Measurements from ENCODE around the gene PPT1.

The PPT1 gene

DNA sequence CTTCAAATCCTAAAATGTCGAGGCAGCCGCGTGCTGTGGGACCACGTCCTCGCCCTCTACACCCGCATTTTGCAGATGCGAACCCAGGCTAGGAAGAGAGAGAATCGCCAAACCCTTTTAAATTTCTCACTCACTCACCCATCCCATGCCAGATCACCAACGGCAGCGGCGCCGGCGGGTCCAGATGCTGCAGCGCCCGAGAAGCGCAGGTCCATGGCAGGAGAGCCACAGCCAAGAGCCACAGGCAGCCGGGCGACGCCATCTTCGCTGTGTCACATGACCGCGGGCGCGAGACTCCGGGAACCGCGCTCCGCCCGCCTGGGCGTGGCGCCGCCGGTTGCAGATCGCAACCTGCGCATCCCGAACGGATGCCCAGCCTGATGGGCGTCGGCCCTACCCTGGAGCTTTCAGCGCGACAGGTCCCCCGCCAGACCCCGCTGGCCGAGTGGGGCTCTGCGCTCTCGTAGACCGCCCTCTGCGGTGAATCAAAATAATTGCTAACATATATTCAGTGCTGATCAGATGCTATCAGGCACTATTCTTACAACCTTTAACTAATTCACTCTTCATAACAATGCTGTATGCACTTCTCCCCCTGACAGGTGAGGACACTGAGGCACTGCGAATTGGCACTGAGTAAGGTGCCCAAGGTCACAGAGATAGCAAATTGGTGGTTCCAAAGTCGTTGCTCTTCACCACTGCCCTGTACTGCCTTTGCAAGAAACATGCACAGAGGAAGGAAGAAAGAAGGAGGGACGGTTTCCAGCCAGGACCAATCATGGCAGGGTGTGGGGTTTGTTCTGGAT, at the start of gene PPT1:
TSS of gene PPT1 (minus strand) at position 276 of the 806 bp plus-strand sequence. CDS start at position 262, 14 bp downstream.
- peak; percentile 47 to 73 (median 56) for DNase-seq (ENCODE audit: low read depth in 4 of 4, low spot score in 1 of 4)

DNA sequence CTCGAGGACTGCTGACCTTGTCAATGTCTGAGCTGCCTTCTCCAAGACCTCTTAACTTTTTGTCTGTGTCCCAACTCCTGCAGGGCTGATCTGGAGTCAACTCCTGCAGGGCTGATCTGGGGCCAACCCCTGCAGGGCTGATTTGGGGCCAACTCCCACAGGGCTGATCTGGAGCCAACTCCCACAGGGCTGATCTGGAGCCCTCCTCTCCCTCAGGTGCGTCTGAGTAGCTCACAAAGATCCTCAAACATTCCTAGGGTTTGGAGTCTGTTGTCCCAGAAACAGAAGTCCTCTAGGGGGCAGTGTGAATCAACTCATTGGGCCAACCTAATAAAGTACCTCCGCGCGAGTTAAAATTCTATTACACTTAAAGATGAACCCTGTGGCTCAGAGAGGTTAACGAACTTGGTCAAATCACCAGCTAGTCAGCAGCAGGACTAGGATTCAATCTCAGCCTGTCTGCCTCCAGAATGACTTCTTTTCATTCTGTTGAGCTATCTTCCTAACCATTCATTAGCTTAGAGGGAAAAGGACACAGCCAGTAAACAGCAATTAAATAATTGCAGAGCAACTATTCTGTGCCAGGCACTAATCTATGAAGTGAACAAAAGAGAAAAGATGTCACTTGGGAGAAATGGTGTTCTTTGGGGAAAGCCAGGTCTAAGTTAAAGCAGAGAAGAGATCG, 47.0 kb upstream of the PPT1 start:
- peak; percentile 25 to 37 (median 30) for DNase-seq (ENCODE audit: low read depth in 4 of 4, low spot score in 1 of 4)

DNA sequence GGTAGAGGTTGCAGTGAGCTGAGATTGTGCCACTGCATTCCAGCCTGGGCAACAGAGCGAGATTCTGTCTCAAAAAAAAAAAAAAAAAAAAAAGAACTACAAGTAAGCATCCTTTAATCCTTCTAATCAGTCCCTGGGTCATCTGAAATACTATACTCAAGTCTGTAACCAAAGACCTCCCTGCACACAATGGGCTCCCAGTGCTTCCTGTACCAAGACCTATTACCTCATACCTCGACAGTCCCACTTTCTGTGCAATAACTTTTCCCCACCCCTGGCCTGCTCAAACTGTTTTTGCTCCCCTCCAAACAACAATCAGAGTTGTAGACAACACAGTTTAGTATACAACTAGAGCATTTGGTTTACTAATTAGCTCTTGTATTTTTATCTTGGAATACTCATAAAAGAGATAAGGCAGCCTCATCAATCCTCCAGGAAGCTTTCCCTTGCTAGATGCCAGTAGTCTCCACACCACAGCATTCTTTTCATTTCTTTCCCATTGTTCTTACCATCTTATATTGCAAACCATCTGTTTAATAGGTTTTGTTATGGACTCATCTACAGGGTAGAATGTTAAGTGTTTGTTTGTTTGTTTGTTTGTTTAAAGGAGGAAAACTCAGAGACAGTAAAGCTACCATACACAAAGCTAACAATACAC, 45.0 kb upstream of the PPT1 start:
- DNase-seq (ENCODE audit: low read depth in 4 of 4, low spot score in 1 of 4) = no peak

DNA sequence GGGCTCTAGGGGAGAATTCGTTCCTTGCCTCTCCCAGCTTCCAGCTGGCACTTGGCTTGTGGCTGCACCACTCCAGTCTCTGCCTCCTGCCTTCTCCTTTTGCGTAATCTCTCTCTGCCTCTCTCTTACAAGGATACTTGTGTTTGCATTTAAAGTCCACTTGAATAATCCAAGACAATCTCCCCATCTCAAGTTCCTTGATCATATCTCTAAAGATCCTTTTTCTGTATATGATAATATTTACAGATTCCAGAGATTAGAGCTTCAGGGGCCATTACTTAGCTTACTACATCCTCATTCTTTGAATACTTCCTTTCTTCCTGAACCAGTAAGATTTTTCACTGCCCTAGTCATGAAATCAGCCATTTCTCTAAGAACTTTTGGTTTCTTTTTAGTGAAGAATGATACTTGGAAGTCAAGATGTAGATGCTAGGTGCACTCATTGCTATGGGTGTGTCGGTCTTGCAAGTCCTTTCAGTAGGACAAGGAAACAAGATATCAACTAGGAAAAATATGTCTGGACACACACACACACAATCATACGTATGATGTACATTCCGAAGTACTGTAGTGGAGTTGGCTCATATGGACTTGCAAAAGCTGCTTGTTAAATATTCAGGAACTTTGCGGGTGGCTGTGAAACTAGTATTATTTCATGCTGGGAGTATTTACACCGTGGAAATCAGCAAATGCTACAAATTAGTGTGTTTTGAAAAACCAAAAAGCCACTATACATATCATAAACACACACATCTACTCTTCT, 43.3 kb upstream of the PPT1 start:
- no peak for DNase-seq (ENCODE audit: low read depth in 4 of 4, low spot score in 1 of 4)

DNA sequence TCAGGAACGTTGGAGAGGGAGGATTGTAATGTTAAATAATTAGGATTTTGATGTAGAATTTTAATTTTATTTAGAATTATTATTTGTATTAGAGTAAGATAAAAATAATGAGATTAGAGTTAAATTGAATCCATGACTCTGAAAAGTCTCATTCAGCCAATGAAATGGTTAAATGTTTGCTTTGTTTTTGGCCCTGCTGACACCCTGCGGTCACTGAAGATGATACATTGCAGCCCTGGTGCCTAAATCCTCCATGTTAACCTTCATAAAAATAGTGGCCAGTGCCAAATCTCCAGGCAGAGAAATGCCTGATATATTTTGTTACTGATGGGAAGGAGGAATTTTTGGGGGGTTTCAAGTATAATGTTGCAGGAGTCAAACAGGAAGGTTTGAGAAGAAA, 36.8 kb upstream of the PPT1 start:
- no peak for DNase-seq (ENCODE audit: low read depth in 4 of 4, low spot score in 1 of 4)

DNA sequence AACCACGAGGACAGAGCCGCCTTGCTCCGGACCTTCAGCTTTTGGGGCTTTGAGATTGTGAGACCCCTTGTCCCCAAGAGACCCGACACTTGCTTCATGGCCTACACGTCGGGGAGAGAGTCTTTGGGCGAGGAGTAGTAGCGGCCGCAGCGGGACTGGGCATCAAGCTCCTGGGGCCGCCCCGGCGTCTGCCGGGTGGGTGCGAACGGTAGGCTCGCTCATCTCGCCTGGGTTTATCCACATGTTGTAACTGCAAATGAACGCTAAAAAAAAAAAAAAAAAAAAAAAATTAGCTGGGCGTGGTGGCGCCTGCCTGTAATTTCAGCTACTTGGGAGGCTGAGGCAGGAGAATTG, 36.2 kb upstream of the PPT1 start:
- DNase-seq (ENCODE audit: low read depth in 4 of 4, low spot score in 1 of 4) = no peak

DNA sequence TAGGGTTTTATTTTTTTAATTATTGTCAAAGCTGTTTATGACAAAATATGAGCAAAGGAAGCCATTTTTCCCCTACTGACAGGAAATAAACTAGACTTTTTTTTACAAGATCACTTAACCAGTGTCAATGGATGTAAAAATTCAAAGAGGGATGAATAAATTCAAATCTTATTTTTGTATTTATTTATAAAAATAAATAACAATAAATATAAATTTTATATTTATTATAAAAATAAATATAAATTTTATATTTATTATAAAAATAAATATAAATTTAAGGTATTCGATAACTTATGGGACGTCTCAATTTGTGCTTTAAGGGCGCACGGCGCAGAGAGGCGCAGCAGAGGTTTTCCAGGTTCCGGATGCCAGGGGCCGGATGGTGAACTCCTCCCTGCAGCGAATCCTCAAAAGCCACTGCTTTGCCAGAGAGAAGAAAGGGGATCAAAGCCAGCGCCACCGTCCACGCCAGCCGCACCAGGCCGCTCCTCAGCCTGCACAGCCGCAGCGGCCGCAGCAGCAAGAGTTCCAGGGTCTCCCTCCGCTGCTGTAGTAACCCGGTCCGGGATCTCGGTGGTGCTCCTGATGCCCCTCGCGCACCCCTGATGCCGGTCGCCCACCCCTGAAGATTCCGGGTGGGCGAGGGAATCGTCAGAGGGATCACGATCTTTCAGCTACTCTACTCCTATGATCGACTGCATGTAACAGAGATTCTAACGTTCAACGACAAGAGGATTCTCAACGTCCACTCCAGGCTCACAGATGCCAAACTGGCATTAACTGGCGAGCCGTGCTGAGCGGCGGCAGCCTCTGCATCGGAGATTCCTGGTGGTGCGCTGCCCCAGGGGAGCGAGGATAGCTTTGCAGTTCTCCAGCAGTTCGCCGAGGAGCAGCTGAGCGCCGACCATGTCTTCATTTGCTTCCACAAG, 35.6 kb upstream of the PPT1 start:
- DNase-seq (ENCODE audit: low read depth in 4 of 4, low spot score in 1 of 4) = no peak

DNA sequence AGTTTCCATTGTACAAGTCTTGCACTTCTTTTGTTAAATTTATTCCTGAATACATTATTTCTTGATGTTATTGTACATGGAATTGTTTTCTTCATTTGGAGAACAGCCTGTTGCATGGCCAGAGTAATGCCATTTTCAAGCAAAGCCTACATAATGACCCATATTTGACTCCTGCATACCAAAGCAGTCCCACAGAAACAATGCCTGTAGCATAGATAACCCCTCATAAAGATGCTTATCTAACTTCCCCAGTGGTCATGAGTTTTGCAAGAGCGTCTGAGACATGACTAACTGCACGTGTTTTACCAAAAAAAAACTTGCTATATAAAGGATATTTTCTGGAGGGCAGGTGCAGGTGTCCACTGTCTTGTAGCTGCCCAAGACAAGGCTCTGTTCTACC, 33.8 kb upstream of the PPT1 start:
- DNase-seq (ENCODE audit: low read depth in 4 of 4, low spot score in 1 of 4) = no peak

DNA sequence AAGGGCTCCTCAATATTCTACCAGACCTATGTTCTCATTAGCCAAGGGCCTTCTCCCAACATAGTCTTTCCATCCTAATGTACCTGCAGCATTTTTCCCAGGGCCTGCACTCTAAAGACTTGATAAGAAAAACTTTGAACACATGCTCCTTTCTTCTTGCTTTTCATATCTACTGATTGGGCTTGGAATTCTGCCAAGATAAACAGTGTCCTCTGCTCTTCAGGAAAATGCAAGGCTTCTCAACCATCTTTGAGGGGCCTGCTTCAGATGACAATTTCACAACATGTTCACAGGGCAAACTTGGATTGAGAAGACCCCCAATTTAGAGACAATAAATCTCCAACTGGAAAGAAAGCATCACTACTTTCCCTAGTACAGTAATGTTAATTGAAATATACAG, 25.8 kb upstream of the PPT1 start:
- DNase-seq (ENCODE audit: low read depth in 4 of 4, low spot score in 1 of 4) = no peak

DNA sequence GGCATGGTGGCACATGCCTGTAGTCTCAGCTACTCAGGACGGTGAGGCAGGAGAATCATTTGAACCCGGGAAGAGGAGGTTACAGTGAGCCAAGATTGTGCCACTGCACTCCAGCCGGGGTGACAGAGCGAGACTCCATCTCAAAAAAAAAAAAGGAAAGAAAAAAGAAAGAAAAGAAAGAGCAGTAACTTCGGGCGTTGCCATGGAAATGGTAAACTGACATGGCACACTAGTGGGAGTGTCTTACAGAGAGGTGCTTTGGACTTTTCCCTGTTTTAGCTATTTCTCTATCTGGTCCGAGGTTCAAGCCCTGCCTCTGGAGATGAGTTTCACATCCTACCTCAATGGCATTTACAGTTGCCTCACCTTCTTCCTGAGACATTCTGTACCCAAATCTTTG, 23.1 kb upstream of the PPT1 start:
- no peak for DNase-seq (ENCODE audit: low read depth in 4 of 4, low spot score in 1 of 4)

DNA sequence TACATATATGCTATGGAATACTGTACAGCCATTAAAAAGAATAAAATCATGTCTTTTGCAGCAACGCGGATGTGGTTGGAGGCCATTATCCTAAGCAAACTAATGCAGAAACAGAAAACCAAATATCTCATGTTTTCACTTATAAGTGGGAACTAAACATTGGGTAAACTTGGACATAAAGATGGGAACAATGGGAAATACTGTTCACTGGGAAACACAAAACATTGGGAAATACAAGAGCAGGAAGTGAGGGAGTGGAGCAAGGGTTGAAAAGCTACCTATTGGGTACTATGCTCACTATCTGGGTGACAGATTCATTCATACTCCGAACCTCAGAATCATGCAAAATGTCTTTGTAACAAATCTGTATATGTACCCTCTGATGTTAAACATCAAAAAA, 17.3 kb upstream of the PPT1 start:
- no peak for DNase-seq (ENCODE audit: low read depth in 4 of 4, low spot score in 1 of 4)

DNA sequence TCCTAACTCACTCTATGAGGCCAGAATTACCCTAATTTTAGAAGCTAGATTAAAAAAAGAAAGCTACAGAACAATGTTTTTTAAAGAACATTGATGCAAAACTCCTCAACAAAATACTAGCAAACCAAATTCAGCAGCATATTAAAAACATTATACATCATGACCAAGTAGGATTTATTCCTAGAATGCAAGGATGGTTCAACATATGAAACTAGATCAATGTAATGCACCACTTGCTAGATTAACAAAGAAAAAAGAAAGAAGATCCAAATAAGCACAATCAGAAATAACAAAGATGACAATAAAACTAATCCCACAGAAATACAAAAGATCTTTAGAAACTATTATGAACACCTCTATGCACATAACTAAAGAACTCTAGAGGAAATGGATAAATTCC, 13.3 kb upstream of the PPT1 start:
- no peak for DNase-seq (ENCODE audit: low read depth in 4 of 4, low spot score in 1 of 4)

DNA sequence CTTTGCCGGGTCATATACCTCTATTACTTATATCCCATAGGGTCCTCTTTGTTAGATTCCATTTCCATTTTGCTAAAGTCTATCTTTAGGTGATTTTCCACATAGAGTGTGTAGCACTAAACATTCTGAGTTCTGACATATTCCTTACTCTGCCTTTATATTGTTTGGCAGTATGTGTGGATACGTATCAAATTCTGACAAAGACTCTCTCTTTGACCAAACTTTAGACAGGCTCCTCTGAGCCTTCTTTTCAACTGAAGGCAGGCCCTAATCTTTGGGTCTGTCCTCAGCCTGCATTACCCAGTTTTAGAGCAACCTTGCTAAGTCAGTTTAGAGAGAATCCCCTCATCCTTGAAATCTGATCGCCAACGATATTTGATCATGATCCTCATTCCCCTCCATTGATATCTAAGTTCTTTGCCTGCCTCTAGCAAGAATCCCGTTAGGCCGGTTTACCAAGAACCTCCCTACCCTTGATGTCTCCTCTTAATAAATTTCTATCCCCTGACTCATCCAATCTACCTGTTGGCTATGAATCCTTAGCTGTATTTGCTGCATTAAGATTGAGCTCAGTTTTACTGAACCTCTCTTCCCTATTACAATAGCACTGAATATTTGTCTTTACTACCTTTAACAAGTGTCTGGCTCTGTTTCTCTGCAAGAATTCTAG, 10.4 kb upstream of the PPT1 start:
- DNase-seq (ENCODE audit: low read depth in 4 of 4, low spot score in 1 of 4) = no peak

DNA sequence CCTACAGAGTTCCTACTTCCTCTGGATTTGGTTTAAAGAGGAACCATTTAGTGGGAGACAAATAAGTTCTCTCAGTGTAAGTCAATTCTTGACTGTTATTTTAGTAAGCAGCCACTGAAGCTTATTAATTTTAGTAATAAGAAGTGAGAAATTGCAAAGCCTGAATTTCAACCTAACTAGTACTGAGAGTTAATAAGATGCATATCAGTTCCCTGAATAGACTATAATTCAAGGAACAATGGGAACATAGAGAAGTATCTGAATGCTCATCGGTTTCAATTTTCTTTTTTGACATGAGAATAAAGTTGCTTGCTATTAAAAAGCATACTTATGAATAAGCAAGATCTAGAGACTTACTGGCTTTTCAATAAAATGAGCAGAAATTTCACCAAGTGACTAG, 8.0 kb upstream of the PPT1 start:
- DNase-seq (ENCODE audit: low read depth in 4 of 4, low spot score in 1 of 4) = no peak

DNA sequence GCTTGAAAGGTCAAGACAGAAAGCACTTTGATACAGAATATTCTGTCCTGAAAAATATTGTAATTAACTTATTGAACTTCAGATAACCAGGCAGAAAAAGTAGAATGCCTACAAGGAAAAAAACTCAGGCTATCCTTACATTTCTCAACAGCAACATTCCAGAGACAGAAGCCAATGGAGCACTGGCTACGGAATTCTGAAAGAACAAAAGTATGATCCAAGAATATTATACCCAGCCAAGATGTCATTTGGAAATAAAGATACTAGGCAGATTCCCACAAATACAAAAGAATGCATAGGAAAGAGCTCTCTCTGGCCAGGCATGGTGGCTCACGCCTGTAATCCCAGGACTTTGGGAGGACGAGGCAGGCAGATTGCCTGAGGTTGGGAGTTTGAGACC, 5.8 kb upstream of the PPT1 start:
- DNase-seq (ENCODE audit: low read depth in 4 of 4, low spot score in 1 of 4) = no peak

DNA sequence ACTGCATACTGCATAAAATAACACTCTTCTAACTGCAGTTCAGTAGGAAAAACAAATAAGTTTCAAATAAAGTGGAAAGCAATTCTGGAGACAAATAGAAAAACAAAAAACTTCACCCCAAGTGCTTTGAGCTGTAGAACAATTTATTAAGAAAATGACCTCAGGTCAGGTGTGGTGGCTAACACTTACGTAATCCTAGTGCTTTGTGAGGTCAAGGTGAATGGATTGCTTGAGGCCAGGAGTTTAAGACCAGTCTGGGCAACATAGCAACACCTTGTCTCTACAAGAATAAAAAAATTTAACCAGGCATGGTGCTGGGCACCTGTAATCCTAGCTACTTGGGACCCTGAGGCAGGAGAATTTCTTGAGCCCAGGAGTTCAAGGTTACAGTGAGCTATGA, 5.0 kb upstream of the PPT1 start:
- DNase-seq (ENCODE audit: low read depth in 4 of 4, low spot score in 1 of 4) = no peak

DNA sequence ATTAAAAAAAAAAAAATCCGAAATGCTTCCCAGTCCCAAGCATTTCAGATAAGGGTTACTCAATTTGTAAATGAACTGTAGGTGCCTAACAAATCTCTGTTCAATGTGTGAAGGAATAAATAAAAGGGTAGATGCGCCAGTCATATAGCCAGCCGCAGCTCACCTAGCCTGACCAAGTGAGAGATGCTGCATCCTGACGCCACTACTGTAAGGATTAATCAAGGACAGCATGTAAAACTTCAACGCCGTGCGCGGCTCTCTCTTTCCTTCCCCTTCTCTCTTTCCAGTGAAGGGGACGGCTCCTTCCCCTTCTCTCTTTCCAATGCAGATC, 441 bp downstream of the PPT1 start:
- DNase-seq (ENCODE audit: low read depth in 4 of 4, low spot score in 1 of 4) = no peak

DNA sequence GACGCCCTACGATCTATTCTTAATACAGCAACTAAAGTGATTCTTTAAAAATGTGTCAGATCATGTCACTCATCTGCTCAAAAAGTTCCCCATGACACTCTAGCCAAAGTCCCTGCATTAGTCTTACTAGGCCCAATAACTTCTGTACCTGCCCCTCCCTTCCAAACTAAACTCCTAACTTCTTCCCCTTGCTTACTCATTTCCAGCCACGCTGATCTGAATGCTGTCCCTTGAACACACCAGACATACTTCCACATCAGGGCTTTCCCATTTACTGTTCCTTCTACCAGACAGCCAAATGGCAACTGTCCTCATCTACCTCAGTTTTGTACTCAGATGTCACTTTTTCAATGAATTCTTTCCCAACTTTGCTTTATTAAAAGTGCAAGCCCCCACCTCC, 1.2 kb downstream of the PPT1 start:
- no peak for DNase-seq (ENCODE audit: low read depth in 4 of 4, low spot score in 1 of 4)

DNA sequence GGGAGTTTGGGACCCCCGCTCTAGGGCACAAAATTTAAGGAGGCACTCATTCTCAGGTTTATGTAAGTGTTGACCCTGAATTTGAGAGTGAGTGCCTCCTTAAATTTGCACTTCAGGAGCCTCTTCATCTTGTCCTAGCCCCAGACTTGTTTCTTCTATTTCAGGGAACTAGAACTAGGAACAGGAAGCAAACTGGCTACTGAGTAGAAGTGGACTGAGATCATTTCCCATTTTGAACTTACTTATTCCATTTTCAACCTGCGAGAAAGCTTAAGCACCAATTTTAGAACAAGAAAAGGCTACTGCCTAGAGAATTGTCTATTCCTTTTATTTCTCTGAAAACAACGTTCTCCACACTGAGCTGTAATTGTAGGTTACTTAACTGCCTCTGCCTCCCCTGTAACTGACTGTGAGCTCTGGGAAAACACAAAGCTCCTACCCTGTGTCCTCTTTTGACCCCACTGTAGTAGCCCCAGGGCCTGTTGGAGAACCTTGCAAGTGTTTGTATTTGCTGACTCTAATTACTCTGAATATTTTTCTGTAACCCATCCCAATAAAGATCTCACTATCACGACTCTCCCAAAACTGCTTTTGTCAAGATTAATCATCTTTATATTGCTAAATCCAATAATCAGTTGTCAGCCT, 2.5 kb downstream of the PPT1 start:
- DNase-seq (ENCODE audit: low read depth in 4 of 4, low spot score in 1 of 4) = no peak

Data from stimulated activated CD4-positive, alpha-beta T cell treated with anti-CD3 and anti-CD28 coated beads, Interleukin-1b, Interleukin-23, amount 100 ng/mL, for 24 hours (primary cell).